ENCODE data around the gene SAPCD2. TPM values are rescaled to one million over a fixed set of nuclear protein-coding genes. Genes with fewer than 3 reads are reported as not detected.

The SAPCD2 gene
- total RNA-seq, 1 experiment from 2014 or later: 8.1 TPM

GRCh38 chr9:137056739-137057415 lies 13.5 kb downstream of the SAPCD2 start:
- in situ Hi-C loops (cut with HindIII; ENCODE audit: low pct_unique_long_range_greater_than_20kb, low sequenced_read_pairs): no loop called here
- no peak for DNase-seq (ENCODE audit: low read depth, low spot score)

- in situ Hi-C loops (cut with HindIII; ENCODE audit: low pct_unique_long_range_greater_than_20kb, low sequenced_read_pairs): no loop called here
- no peak for DNase-seq (ENCODE audit: low read depth, low spot score)
These were observed 14.7 kb downstream of the SAPCD2 start for GRCh38 chr9:137055385-137056364.

GRCh38 chr9:137054932-137055384 lies 15.4 kb downstream of the SAPCD2 start:
- in situ Hi-C loops (cut with HindIII; ENCODE audit: low pct_unique_long_range_greater_than_20kb, low sequenced_read_pairs): no loop called here
- no peak for DNase-seq (ENCODE audit: low read depth, low spot score)

GRCh38 chr9:137053944-137054931 lies 16.1 kb downstream of the SAPCD2 start, which contains the start of gene ENTPD2:
ENTPD2 (minus strand) TSS chr9:137054061; CDS start chr9:137053997, 64 bp downstream.
- in situ Hi-C loops (cut with HindIII; ENCODE audit: low pct_unique_long_range_greater_than_20kb, low sequenced_read_pairs): no loop called here

GRCh38 chr9:137052998-137053943 lies 17.1 kb downstream of the SAPCD2 start:
- in situ Hi-C loops (cut with HindIII; ENCODE audit: low pct_unique_long_range_greater_than_20kb, low sequenced_read_pairs): no loop called here
- DNase-seq (ENCODE audit: low read depth, low spot score): no peak

More at GRCh38 chr9:137053944-137054931, 16.1 kb downstream of the SAPCD2 start, which contains the start of gene ENTPD2:
- no peak for DNase-seq (ENCODE audit: low read depth, low spot score)

- no peak for DNase-seq (ENCODE audit: low read depth, low spot score)
- in situ Hi-C loops (cut with HindIII; ENCODE audit: low pct_unique_long_range_greater_than_20kb, low sequenced_read_pairs): no loop called here
These were observed 18.1 kb downstream of the SAPCD2 start for GRCh38 chr9:137052293-137052692.

GRCh38 chr9:137051145-137051724 lies 19.1 kb downstream of the SAPCD2 start:
- DNase-seq (ENCODE audit: low read depth, low spot score): no peak
- in situ Hi-C loops (cut with HindIII; ENCODE audit: low pct_unique_long_range_greater_than_20kb, low sequenced_read_pairs): no loop called here

- in situ Hi-C loops (cut with HindIII; ENCODE audit: low pct_unique_long_range_greater_than_20kb, low sequenced_read_pairs): no loop called here
- DNase-seq (ENCODE audit: low read depth, low spot score): no peak
These were observed 19.8 kb downstream of the SAPCD2 start for GRCh38 chr9:137050570-137050969.

- peak; percentile 66 for DNase-seq (ENCODE audit: low read depth, low spot score)
These were observed 20.6 kb downstream of the SAPCD2 start for GRCh38 chr9:137049544-137050449.

GRCh38 chr9:137048655-137049543 lies 21.5 kb downstream of the SAPCD2 start:
- in situ Hi-C loops (cut with HindIII; ENCODE audit: low pct_unique_long_range_greater_than_20kb, low sequenced_read_pairs): loop anchor here (25.0 kb wide), 1 partner anchor 112 kb away; the partner anchor contains the start of genes C8G and FBXW5
- peak; percentile 22 for DNase-seq (ENCODE audit: low read depth, low spot score)

More at GRCh38 chr9:137049544-137050449, 20.6 kb downstream of the SAPCD2 start:
- in situ Hi-C loops (cut with HindIII; ENCODE audit: low pct_unique_long_range_greater_than_20kb, low sequenced_read_pairs): loop anchor here (25.0 kb wide), 1 partner anchor 112 kb away; the partner anchor contains the start of genes C8G and FBXW5

GRCh38 chr9:137046088-137046787 lies 24.1 kb downstream of the SAPCD2 start, which contains the start of gene NPDC1:
NPDC1 (minus strand) TSS chr9:137046177; CDS start chr9:137045989, 188 bp downstream.
- in situ Hi-C loops (cut with HindIII; ENCODE audit: low pct_unique_long_range_greater_than_20kb, low sequenced_read_pairs): loop anchor here (25.0 kb wide), 1 partner anchor 109 kb away; the partner anchor contains the start of genes C8G and FBXW5
- peak; percentile 76 for DNase-seq (ENCODE audit: low read depth, low spot score)

GRCh38 chr9:137045294-137046087 lies 24.9 kb downstream of the SAPCD2 start:
- in situ Hi-C loops (cut with HindIII; ENCODE audit: low pct_unique_long_range_greater_than_20kb, low sequenced_read_pairs): loop anchor here (25.0 kb wide), 1 partner anchor 108 kb away; the partner anchor contains the start of genes C8G and FBXW5
- DNase-seq (ENCODE audit: low read depth, low spot score): no peak

Data from SK-MEL-5 (cell line).